Measurements from ENCODE around the gene CALR3.
"Not testable (repeated sequence)": the region's sequence is repeated elsewhere in the genome, so short reads cannot be mapped to it uniquely, and the experiment has no call there.

Gene CALR3

DNA sequence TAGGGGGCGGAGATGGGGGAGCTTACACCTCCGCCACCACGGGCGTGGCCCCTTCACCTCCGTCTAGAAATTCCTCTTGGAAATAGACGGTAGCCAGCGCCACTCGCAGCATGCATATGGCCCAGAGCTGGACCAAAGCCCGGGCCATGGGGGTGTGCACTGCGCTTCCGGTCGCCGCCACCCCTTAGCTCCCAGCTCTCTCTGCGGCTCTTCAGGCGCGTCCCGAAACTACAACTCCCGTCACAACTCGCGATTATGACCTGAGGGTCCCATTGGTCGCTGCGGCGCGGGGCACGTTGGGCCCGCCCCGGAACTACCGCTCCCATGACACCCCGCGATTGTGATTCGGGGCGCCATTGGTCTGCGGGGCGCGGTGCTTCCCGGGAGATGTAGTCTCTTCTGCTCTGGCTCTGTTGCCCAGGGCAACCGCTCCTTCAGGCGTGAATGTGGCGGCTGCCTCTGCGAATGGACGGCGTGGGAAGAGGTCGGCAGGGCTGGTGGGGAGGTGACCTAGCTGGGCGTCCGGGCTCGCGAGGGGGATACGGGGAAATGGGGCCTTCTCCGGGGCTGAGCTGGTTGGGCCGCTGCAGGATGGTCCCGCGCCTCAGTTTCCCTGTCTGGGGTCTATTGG is at the start of gene CALR3, which contains the start of gene C19orf44:
Gene CALR3 (minus strand): TSS at position 186 of the 631 bp plus-strand sequence. CDS start 38 bp downstream, at position 148.
Gene C19orf44 (plus strand): TSS at position 413 of the 631 bp plus-strand sequence. CDS start 4,399 bp downstream, outside the sequence.
- DNase-seq, result peak; percentile 77 to 99 (median 98)

DNA sequence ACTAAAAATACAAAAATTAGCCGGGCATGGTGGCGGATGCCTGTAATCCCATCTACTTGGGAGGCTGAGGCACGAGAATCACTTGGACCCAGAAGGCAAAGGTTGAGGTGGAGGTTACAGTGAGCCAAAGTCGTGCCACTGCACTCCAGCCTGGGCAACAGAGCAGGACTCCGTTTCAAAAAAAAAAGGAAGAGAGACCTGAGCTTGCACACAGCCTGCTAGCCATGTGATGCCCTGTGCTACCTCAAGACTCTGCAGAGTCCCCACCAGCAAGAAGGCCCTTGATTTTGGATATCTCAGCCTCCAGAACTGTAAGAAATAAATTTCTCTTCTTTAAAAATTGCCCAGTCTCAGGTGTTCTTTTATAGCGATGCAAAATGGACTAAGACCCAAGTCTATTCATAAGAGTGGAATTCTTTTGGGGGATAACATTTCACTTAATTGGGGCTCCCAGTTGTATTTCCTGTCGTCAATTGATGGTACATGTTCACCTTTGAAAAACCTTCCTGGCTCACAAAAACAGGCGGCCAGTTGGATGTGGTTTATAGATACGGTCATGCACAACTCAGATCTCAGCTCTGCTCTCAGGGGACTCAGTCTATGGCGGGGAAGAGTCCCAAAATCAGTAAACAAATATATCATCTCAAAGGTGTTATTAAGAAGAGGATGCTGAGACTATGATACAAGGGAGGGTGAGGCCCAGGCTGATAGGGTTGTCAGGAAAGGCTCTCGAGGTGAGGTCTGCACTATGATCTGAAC is 48.7 kb upstream of the CALR3 start:
- DNase-seq, result no peak

DNA sequence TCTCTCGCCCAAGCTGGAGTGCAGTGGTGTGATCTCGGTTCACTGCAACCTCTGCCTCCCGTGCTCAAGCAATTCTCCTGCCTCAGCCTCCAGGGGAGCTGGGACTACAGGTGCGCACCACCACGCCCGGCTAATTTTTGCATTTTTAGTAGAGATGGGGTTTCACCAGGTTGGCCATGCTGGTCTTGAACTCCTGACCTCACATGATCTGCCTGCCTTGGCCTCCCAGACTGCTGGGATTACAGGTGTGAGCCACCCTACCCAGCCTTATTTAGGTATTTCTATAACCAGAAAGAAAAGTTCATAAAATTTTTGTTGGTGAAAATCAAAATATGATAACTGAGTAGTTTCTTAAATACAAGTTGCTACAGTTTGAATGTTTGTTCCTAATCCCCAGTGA is 47.8 kb upstream of the CALR3 start:
- not testable (repeated sequence) for DNase-seq

DNA sequence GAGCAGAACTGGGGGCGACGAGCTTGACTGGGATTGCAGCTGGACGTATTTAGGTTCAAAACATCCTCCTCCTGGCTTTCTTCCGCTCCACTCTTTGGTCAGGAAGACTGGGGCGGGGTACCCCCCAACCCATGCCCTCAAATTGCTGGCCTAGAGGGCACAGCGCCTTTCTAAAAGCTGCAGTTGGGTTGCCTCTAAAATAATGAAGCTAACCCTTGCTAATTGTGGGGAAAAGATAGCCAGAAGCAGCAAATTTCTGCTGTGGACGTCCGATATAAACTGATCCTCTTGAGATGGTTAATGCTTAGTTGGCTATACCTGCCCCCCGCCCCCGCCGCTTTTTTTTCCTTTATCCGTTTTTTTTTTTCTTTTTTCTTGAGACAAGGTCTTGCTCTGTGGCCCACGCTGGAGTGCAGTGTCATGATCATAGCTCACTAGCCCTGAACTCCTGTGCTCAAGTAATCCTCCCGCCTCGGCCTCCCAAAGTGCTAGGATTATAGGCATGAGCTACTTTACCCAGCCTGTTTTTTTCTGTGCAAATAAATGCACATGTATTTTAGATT is 47.0 kb upstream of the CALR3 start:
- peak in 1 of 58 donors; percentile 57 for DNase-seq

DNA sequence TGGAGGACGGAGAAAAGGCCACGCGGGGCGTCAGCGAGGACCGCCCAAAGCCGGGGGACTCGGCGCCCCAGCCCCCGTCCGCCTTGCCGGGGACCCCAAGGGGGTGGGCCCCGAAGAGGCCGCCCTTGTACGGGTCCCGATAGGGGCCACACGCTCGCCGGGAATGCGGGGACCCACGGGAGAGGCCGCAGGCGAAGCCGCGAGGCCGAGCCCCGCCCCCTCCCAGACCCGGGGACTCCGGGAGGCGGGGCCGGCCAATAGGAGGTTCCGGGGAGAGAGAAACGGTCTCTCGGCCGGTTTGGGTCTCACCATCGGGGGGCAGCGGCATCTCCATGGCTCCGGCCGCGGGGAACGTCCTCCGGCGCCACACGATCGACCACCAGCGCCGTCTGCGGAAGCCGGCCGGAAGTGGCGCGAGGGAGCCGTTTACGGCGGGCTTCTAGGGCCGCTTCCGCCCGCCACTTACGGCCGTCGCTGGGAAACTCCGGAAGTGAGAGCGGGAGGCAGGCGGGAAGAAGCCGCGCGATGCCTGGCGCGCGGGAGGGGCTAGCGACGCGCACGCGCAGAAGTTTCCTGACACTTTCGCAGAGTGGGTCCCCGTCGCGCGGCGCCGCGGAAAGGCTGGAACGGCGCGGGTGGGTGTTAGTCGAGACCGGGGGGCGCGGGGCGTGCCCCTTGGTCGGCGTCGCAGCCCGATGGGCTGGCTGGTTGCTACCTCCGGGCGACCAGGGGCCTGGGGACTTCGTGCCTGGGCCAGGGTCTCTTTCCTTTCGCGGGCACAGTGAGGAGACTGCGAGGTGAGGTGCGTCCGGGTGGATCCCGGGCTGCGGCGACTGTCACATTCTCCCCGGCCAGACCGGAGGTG is 46.3 kb upstream of the CALR3 start, which contains the start of gene CHERP:
Gene CHERP (minus strand): TSS at position 393 of the 865 bp plus-strand sequence. CDS start 59 bp downstream, at position 334.
- DNase-seq, result peak; percentile 39 to 94 (median 89)

DNA sequence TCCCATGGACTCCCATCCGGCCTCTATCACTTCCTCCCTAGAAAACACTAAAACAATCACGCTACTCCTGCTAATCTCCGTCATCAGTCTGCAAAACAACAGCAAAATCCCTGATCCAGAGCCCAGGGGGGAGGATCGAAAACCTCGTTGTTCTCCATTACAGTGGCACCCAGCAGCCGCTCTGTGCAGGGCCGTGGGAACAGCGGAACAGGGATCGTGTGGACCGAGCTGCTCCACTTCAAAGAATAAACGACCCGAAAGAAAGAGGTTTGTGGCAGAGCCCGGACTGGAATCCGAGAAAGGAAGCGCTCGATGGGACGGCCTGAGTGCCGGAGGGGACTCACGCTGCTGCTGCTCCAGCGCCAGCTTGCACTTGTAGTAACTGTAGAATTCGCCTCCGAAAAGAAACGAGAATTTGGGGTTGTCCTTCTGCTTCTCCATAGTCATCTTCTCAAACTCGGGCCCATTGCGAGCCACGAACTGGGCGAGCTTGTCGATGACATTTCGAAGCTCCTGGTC is 45.6 kb upstream of the CALR3 start:
- no peak for DNase-seq

- DNase-seq, result no peak
Observed at GRCh38 chr19:16540948-16541347, 45.0 kb upstream of the CALR3 start.

DNA sequence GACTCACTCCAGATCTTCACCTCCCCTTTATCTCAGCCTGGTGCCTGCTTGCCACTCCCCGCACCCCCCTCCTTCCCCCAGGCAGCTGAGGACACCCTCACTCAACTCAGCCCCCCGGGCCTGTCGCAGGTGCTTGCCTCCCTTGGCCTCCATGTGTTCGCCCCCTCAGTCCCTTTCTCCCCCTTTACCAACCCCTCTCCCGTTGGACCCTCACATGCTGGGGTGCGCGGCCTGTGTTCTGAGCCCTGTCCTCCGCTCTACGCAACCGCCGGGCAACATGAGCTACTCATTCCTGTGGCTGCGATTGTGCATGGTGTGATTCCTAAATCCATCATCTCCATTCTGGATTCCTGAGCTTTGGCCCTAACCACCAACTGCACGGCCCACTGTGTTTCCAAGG is 41.1 kb upstream of the CALR3 start:
- DNase-seq, result no peak

DNA sequence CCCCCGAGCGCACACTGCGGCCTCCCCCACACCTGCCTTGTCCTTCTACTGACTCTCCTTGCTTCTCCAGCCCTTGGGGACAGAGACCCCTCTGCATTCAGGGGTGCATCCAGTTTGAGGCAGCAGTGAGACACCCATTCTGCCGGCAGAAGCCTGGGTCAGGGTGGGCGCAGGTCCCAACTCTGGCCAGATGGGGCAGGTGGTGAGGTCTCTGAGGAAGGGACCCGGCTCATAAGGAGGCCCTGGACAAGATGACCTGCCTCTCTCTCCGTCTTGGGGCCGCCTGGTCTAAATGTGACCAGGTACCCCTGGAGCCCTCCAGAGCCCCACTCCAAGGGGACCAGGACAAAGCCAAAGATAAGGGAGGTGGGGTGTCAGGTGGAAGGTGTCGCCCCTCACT is 40.2 kb upstream of the CALR3 start:
- no peak for DNase-seq

- no peak for DNase-seq
Observed at GRCh38 chr19:16535381-16535780, 39.4 kb upstream of the CALR3 start.

DNA sequence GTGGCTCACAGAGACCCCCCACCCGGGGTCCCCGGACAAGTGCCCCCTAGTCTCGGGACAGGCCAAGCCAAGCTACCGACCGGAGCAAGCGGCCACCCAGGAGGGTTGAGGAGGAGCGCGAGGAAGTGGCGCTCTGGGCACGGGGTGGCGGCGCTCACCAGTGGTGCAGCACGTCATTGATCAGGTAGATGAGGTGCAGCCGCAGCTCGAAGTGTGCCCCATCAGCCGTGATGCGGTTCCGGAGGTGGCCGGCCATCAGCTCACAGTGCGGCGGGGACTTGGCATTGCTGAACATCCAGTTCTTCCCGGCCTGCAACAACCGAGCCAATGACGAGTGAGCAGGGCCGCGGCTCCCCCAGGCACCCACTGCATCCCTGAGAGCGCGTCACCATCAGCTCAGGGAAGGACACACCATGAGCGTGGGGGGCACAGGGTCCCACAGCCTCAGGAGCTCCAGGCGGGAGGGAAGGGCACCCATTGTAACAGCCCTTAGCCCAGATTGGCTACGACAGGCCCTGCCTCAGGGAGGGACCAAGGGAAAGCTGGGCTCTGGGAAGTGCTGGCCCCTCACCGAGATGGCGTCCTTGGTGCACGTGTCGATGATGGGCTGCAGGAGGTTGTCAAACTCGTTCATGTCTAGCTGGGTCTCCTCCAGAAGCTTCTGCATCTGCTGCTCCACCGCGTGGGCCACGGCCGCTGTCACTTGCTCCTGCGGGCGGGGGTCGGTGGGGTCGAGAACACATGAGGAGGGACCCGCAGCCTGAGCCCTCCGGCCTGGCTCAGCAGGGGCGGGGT is 36.7 kb upstream of the CALR3 start:
- DNase-seq, result no peak

GRCh38 chr19:16531380-16531669 is 35.4 kb upstream of the CALR3 start:
- no peak for DNase-seq

GRCh38 chr19:16530540-16531379 is 34.8 kb upstream of the CALR3 start:
- no peak for DNase-seq

DNA sequence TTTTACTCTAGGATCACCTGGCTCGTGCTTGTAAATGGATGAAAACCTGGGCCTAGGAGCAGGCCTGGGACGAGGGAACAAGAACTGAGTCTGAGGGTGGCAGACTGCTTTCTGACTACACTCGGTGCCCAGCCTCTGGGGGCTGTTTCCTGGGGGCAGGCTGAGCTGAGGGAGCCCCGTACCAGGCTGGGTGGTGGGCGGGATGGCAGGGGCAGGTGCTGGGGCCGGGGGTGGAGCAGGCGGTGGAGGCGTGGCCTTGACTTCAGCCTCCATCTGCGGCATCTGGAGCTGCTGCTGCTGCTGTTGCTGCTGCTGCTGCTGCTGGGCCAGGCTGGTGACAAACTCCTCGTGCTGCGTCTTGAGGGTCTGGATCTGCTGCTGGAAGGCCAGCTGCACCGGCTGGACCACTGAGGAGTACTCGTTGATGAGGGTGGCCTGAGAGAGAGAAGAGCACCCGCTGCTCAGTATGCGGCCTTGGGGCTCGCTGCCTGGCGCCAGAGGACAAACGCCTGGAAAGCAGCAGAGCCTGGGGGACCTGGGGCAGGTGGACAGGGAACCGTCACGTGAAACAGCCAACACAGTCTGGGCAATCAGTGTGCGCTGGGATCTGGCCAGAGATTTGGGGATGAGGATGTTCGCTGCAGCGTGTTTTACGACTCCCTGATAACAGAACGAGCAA is 33.6 kb upstream of the CALR3 start:
- DNase-seq, result no peak

DNA sequence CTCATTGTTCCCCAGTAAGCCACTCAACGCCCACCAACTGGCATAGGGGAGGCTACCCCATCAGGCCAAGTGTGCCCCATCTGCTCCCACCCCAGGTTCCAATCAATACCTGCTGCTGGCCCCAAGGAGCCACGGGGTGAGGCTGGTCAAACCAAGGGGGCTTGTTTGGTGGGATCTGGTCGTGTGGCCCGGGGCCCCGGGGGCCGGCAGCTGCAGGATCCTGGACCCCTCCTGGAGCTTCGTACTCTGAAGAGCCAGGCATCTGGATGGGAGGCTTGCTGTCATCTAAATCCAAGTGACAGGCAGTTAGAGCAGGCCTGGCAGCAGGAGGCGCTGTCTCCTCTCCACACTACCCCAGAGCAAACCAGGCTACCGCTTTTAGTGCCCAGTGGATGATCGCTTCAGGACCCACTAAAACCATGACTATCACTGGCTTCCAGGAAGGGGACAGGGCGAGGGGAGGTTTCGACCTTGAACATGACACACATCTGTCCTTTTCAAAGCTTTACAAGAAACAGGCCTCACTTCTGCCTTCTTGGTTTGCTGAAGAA is 32.1 kb upstream of the CALR3 start:
- DNase-seq, result no peak

- DNase-seq, result no peak
Observed at GRCh38 chr19:16527334-16527935, 31.5 kb upstream of the CALR3 start.

DNA sequence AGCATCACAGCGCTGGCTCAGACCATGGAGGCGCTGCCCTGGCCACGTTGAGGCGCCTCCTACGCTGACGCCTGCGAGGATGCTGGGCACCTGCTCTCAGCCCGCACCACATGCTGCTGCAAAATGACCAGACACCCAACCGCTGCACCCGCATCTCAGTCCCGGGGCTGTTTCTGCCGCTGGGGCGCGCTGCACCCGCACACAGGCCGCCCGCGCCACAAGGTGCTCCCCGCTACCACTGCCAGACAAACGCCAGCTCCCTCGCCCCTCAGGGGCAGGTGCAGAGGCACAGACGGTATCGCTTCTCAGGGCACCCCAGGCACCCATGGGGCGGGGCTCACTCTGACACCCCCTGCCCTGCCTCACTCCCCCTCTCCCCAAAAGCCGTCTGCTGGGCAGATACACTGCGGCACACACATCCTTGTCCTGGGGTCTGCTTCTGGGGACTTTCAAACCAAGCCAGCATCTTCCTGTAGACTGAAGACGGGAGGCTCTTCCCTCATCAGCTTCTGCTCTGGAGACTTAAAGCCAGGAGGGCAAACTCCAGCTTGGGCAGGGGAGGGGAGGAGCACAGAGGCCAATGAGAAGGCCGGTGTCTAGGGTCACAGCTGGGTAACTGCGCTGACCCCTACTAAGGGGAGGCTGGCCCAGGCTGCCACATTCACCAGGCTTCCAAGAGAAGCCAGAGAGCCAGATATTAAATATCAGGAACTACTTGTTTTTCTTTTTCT is 29.9 kb upstream of the CALR3 start:
- no peak for DNase-seq

All from anterior cingulate cortex (tissue), 58 donors.